ENCODE data around the gene ENC1. TPM values are rescaled to one million over a fixed set of nuclear protein-coding genes. Genes with fewer than 3 reads are reported as not detected.

Gene ENC1
- total and polyA plus RNA-seq, 8 donors: 21.3 to 63.1 (median 27.3) TPM

DNA sequence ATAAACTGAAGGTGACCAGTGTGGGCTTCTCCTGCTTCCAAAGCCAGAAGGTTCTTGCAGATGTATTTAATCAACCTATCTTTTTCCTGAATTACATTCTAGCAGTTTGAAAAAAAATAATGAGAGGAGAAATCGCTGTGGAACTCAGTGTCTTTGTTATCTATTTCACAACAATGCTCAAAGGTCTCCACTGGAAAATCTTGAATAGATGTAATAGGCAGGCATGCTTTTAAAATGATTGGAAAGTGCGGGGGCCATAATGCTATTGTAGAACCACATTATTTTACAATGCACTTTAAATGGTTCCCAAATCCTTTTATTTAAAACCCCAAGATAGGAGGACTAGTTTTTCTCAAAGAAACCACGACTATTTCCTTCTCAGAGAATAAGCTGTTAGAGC is 23.3 kb downstream of the ENC1 start:
- Histone ChIP-seq H3K9me3 (no peaks in the 10 kb centered on the region), H3K27ac (no peak overlapping the region), H3K36me3 (no peaks in the 10 kb centered on the region), H3K27me3 (no peaks in the 10 kb centered on the region), H3K4me3 (no peak overlapping the region), H3K4me1 (peaks cover 0 to 3% (median 0%) of the 10 kb centered on the region in 3 donors)
- no peak for FAIRE-seq
- intact Hi-C loops (cut with DNase I): no loop called here
- TF ChIP-seq, protein P1, sequence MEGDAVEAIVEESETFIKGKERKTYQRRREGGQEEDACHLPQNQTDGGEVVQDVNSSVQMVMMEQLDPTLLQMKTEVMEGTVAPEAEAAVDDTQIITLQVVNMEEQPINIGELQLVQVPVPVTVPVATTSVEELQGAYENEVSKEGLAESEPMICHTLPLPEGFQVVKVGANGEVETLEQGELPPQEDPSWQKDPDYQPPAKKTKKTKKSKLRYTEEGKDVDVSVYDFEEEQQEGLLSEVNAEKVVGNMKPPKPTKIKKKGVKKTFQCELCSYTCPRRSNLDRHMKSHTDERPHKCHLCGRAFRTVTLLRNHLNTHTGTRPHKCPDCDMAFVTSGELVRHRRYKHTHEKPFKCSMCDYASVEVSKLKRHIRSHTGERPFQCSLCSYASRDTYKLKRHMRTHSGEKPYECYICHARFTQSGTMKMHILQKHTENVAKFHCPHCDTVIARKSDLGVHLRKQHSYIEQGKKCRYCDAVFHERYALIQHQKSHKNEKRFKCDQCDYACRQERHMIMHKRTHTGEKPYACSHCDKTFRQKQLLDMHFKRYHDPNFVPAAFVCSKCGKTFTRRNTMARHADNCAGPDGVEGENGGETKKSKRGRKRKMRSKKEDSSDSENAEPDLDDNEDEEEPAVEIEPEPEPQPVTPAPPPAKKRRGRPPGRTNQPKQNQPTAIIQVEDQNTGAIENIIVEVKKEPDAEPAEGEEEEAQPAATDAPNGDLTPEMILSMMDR (IDR thresholded peaks at IDR 0.05): no peak
- ATAC-seq: no peak
- WGBS, 2 donors: 69 to 79% methylated on average over 3 of the region's 3 CpGs
- DNase-seq: no peak

DNA sequence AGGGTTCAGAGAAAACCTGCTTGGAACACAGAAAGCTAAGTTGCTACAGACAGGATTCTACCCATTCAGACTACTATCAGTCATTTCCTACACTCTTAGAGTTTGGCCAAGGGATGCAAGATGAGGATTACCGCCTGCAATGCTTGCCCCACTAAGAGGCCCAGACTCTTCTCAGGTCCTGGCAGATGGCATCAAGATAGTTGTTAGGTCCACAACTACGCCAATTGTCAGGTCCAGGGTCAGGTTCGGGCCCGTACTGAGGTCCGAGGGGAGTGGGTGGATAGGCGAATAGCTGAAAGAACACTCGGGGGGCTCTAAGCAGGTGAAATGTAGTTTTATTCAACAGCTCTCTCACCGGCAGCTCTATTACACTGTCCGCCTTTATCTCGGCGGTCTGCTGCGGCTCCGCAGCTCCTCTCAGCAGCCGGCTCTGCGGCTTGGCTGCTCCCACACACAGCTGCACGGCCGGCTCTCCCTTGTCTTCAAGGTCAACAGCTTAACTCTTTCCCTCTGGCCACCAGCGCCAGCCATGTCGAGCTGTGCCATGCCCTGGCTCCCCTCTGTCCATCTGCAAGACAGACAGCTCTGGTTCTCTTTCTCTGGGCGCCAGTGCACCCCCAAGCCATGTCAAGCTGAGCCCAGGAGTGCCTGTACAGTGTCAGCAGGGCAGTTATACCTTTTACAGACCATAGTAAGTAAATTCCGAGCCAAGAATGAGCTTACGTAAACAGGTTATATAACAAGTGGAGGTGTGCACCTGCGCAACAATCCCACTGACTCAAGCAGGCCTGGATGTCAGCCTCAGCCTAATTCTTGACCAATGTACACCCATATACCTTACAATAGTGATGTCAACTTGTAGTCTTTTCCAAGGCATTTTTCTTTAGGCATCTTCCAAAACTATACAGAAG is 24.0 kb downstream of the ENC1 start:
- TF ChIP-seq, protein P1 (IDR thresholded peaks at IDR 0.05): no peak
- Histone ChIP-seq H3K9me3 (no peaks in the 10 kb centered on the region), H3K4me3 (no peak overlapping the region), H3K36me3 (no peaks in the 10 kb centered on the region), H3K27ac (peak overlapping the region in 1 of 4 donors; percentile 7), H3K27me3 (no peaks in the 10 kb centered on the region), H3K4me1 (peaks cover 0 to 3% (median 0%) of the 10 kb centered on the region in 3 donors)
- peak; percentile 43 to 82 (median 48) for DNase-seq
- 42 to 43% methylated on average over 23 of the region's 23 CpGs for WGBS, 2 donors
- no peak for FAIRE-seq
- intact Hi-C loops (cut with DNase I): no loop called here
- ATAC-seq: peak; percentile 71 to 90 (median 88)

DNA sequence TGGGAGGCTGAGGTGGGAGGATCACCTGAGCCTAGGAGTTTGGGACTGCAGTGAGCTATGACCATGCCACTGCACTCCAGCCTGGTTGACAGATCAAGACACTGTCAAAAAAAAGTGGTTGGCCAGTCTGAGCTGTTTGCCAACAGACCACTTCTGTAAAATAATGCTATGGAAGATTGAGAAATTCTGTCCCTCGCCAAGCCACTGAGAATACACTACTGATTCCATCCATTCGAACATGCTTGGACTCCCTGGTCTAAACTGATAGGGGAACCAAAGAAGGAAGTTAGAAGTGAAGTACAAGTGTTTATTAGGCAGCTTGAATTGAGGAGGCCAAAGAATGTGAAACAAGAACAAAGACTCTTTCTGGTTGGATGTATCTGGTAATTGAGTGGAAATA is 27.2 kb downstream of the ENC1 start:
- 85 to 94% methylated on average over 2 of the region's 2 CpGs for whole genome bisulfite sequencing, 2 donors
- Histone ChIP-seq H3K9me3 (no peaks in the 10 kb centered on the region), H3K4me1 (peaks cover 0 to 3% (median 0%) of the 10 kb centered on the region in 3 donors), H3K4me3 (no peak overlapping the region), H3K27ac (no peak overlapping the region), H3K36me3 (no peaks in the 10 kb centered on the region), H3K27me3 (no peaks in the 10 kb centered on the region)
- DNase-seq (no peak), FAIRE-seq (no peak), ATAC-seq (peak in 2 of 4 donors; percentile 13 to 36)
- TF ChIP-seq, protein P1 (IDR thresholded peaks at IDR 0.05): no peak
- intact Hi-C loops (cut with DNase I): no loop called here

DNA sequence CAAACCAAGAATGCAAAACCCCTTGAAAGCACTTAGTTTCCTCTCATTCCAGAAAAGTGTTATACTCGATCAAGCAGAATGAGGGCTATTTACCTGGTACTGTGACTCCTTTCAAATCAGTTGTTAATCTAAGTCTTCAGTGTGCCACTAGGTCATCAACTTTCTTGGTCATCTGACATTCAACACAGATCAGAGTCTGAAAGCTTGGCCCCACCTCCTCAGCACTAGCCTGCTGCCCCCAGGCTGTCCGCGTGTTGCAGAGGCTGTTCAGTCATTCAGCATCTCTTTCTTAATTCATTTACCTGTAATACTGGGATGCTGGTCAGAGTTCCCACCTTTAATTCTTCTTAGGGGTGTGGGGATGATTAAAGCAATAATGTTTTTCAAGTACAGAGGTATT is 28.5 kb downstream of the ENC1 start:
- Histone ChIP-seq H3K9me3 (no peaks in the 10 kb centered on the region), H3K4me1 (peaks cover 0 to 3% (median 0%) of the 10 kb centered on the region in 3 donors), H3K27ac (no peak overlapping the region), H3K4me3 (no peak overlapping the region), H3K27me3 (no peaks in the 10 kb centered on the region), H3K36me3 (no peaks in the 10 kb centered on the region)
- TF ChIP-seq, protein P1 (IDR thresholded peaks at IDR 0.05): no peak
- no peak for DNase-seq
- intact Hi-C loops (cut with DNase I): no loop called here
- no peak for ATAC-seq
- WGBS, 2 donors: 79 to 83% methylated on average over 3 of the region's 3 CpGs
- FAIRE-seq: no peak

Data from pancreas (tissue), 10 donors.